GM12801 (cell line): Measurements from ENCODE around the gene GALNT14.

Source experiments
- CTCF ChIP-seq: IDR thresholded peaks from one replicate; pipeline ENCODE4 v1.5.1; 2011; ENCODE audit warnings: control low read depth; ENCODE audit not compliant: insufficient read length; ENCODE audit errors: extremely low read depth

The GALNT14 gene

DNA sequence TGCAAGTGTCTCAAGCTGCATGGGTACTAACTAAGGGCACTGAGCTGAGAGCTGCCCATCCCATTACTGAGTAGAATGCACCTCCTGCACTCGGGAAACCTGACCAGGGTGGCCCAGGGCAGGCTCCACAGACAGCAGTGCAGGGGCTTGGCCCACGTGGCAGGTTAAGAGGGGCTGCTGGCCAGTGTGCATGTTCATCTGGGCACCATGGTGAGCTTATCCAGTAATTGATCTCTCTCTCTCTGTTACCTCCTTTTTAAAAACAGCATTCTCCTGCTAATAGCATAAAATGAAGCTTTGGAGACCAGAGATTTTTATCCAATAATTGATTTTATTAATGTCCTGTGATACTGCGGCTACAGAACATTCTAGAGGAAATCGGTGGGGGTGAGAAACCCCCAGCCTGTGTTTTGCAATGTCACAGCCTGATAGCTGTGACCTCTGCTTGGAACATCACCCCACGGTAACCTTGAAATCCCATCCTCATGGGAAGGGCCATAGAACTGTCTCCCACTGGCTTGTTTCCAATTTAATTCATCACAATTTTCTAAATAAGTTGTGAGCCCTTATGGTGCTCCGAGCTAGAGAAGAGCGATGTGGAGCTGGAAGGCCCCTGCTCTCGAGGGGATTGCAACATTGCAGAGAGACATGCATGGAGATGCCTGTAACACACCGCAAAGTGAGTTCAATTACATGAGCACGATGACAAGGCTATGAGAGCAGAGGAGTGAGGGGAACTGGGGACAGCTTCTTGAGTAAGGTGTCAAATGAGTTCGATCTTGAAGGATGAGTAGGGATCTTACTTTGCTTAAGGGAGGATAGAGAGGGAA, 143.8 kb downstream of the GALNT14 start:
- no peak for TF ChIP-seq CTCF

DNA sequence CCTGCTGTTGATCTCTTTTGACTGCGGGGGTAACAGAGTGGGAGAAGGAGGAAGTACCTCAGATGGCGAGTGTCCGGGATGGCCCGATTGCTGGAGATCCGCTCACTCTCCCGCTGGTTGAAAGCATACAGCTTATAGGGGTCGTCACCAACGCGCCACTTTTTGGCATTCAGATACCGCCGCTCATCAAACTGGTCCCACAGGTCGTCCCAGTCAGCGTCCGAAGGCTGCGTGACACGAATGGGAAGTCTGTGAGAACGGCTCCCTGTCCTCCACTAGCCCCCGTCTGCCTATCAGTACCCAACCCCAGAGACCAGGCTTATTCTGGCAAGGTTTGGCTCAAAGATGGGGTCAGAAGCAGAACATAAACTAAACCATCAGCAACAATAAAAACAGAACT, 145.5 kb downstream of the GALNT14 start:
- no peak for TF ChIP-seq CTCF

DNA sequence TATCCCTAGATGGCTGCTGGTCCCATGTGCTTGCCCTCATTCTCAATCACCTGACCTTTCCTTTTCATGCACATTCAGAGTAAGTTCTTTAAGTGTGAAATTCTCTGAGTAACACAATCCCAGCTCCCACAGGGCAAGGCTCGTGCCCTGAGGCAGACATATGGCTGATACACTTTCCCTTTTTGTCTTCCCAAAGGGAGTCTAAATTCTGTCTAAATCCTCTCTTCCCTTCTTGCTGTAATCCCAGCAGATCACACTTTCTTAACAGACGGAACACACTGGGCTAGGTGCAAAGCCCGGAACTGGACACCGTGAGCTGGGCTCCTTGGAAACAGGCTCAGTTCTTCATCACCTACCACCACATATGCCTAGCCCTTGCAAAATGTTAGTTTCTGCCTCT, 147.6 kb downstream of the GALNT14 start:
- no peak for TF ChIP-seq CTCF

GRCh38 chr2:30990176-30990575, 148.1 kb downstream of the GALNT14 start:
- TF ChIP-seq CTCF, result no peak

GRCh38 chr2:30989746-30990145, 148.5 kb downstream of the GALNT14 start:
- no peak for TF ChIP-seq CTCF

GRCh38 chr2:30987566-30987965, 150.7 kb downstream of the GALNT14 start:
- no peak for TF ChIP-seq CTCF

- TF ChIP-seq CTCF, result no peak
Measured at GRCh38 chr2:30986231-30986580, 152.0 kb downstream of the GALNT14 start.
